ENCODE measurements around the gene ZNF653. TPM values are rescaled to one million over a fixed set of nuclear protein-coding genes. Genes with fewer than 3 reads are reported as not detected.

The ZNF653 gene
- total and polyA plus RNA-seq, 5 experiments from 2014 or later: 1.4 to 18.1 (median 2.9) TPM

DNA sequence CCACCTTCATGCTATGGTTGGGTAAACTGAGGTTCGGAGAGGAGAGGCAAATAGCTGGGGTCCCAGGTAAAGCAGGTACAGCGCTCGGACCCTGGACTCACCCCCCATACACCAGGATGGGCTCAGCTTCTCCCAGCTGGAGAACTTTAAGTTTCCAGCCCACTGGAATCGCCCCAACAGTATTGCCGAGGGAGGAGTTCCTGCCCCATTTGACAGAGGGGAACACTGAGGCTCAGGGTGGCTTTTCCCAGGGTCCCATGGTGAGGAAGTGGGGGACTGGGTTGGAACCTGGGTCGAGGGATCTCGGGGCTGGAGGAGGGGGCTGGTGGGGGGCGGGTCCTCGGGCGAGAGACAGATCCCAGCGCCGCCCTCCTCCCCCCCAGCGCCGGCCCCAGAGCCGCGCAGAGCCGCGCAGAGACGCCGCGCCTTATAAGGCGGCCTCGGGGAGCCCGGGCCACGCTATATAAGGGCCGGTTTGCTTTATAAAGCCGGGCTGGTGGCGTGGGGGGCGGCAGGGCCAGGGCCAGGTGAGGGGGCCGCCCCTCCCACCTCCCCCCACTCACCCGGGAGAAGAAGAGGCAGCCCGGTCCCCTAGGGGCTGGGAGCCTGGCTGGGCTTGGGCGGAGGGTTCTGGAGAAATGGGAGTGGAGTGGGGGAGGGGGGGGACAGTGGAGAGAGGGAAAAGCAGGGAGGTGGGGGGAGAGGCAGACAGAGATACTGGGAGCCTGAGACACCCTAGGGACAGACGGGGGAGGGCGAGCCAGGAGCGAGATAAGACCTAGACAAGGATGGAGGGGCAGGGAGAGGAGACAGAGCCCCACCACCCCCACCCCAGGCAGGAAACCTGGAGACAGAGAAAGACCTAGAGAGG, 34.1 kb upstream of the ZNF653 start:
- Mint-ChIP-seq H3K27ac (no peak overlapping the region), H3K9me3 (no peaks in the 10 kb centered on the region), H3K4me1 (peaks cover 4 to 22% (median 11%) of the 10 kb centered on the region in 4 donors), H3K36me3 (no peaks in the 10 kb centered on the region), H3K27me3 (peaks cover 4 to 45% (median 19%) of the 10 kb centered on the region in 5 donors), H3K4me3 (no peak overlapping the region)
- no peak for ATAC-seq
- POLR2A ChIA-PET: no interaction called here
- DNase-seq: no peak

DNA sequence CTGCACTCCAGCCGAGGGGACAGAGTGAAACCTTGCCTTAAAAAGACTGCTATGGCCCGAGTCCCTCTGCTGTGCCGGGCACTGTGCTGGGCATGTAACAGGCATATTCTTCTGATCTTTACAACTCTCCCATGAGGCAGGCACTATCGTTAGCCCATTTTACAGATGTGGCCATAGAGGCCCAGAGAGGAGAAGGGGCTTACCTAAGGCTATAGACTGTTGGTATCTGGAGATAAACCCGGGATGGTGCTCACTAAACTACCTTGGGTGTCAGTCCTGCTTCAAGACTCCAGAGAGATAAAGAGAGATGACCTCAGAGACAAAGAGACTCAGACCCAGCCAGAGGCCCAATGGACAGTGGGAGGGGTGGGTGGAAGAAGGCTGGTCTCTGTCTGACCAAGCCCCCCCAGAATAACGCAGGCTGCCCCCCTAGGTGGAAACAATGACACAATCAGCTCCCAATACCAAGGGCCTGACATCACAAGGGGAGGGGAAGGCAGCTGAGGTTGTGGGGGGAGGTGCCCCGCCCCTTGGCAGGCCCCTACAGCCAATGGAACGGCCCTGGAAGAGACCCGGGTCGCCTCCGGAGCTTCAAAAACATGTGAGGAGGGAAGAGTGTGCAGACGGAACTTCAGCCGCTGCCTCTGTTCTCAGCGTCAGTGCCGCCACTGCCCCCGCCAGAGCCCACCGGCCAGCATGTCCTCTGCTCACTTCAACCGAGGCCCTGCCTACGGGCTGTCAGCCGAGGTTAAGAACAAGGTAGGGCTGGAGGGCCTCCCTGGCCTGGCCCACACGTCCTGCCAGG, 32.8 kb upstream of the ZNF653 start, which contains the start of gene CNN1:
Gene CNN1 (plus strand): TSS at position 620 of the 805 bp plus-strand sequence. CDS start 77 bp downstream, at position 697.
- Mint-ChIP-seq H3K9me3 (no peaks in the 10 kb centered on the region), H3K27ac (peak within 1 kb of the TSS in 1 of 10 donors; percentile 56), H3K36me3 (no peaks in the 10 kb centered on the region), H3K4me1 (peaks cover 4 to 26% (median 13%) of the 10 kb centered on the region in 4 donors), H3K4me3 (peak within 1 kb of the TSS in 1 of 10 donors; percentile 10), H3K27me3 (peaks cover 4 to 39% (median 15%) of the 10 kb centered on the region in 5 donors)
- DNase-seq (no peak), ATAC-seq (no peak)
- POLR2A ChIA-PET: no interaction called here

DNA sequence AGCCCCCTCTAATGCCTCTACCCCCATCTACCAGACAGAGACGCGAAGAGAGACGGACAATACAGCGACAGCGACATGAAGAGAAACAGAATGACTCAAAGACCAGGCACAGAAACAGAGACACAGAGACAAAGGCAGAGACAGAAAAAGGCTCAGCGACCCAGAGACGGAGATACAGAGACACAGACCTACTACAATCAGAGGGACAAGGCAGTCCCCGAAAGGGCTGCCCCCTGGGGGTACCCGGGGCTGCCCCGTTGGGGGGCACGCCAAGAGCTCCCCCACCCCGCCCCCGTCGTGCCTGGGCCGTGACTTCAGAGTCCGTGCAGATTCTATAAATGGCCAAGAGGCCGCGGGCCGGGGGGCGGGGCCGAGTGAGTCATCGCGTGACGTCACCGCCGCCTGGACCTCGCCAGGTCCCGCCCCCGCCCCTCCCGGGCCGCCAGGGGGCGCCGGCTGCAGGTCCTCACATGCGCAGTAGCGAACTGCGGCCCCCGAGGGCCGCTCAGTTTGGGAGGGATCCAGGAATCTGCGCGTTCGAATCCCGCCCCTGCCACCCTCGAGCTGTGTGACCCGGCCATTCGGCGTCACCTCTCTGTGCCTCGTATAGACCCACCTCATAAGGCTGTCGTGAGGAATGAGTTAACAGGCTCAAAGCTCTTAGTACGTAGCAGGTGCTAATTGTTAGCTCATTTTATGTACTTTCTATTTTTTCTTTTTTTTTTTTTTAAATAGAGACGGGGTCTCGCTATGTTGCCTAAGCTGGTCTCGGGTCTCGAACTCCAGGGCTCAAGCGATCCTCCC, 30.4 kb upstream of the ZNF653 start:
- Mint-ChIP-seq H3K9me3 (no peaks in the 10 kb centered on the region), H3K4me1 (peaks cover 4 to 26% (median 15%) of the 10 kb centered on the region in 4 donors), H3K27me3 (peaks cover 0 to 26% (median 15%) of the 10 kb centered on the region in 5 donors), H3K4me3 (peak overlapping the region; percentile 47 to 85 (median 69)), H3K36me3 (no peaks in the 10 kb centered on the region), H3K27ac (peak overlapping the region in 8 of 10 donors; percentile 49 to 94 (median 74))
- peak; percentile 89 for ATAC-seq
- POLR2A ChIA-PET: interaction anchor here (0.9 to 1.2 kb wide), 6 partner anchors 11 to 161 kb away, joined by 3 to 6 read pairs (median 3); partner anchors contain the start of gene ELOF1
- DNase-seq: peak; percentile 65 to 85 (median 76)

DNA sequence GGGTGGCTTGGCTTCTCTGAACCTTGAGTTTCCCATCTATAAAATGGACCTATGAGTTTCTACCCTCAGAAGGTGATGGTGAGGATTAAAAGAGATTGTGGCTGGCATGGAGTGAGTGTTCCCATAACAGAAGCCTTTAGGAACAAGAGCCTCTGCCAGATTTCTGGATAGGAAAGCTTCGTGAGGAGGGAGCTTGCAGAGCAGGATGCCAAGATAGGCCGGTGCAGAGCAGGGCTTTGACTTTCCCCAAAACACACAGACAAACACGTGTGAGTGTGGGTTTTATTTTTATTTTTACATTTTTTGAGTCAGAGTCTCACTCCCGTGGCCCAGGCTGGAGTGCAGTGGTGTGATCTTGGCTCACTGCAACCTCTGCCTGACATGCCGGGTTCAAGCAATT, 29.3 kb upstream of the ZNF653 start:
- POLR2A ChIA-PET: interaction anchor here (0.6 kb wide), 1 partner anchor 450 kb away, joined by 3 read pairs; no protein-coding TSS in a partner anchor
- Mint-ChIP-seq H3K4me3 (peak overlapping the region in 4 of 10 donors; percentile 0 to 58 (median 30)), H3K4me1 (peaks cover 5 to 26% (median 17%) of the 10 kb centered on the region in 4 donors), H3K36me3 (no peaks in the 10 kb centered on the region), H3K27ac (peak overlapping the region in 7 of 10 donors; percentile 15 to 94 (median 55)), H3K27me3 (peaks cover 0 to 18% (median 9%) of the 10 kb centered on the region in 5 donors), H3K9me3 (no peaks in the 10 kb centered on the region)
- no peak for ATAC-seq
- no peak for DNase-seq

DNA sequence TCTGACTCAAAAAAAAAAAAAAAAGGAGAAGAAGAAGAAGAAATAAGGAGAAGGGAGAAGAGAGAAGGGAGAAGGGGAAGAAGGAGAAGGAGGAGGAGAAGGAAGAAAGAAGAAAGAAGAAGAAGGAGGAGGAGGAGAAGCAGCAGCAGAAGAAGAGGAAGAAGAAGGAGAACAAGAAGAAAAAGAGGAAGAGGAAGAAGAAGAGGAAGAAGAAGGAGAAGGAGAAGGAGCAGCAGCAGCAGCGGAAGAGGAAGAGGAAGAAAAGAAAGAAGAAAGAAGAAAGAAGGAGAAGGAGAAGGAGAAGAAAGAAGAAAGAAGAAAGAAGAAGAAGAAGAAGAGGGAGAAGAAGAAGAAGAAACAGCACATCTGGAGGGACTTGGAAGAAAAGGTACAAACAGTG, 28.9 kb upstream of the ZNF653 start:
- ATAC-seq (no peak), DNase-seq (no peak)
- Mint-ChIP-seq H3K4me1 (peaks cover 5 to 26% (median 17%) of the 10 kb centered on the region in 4 donors), H3K36me3 (no peaks in the 10 kb centered on the region), H3K27ac (peak overlapping the region in 7 of 10 donors; percentile 1 to 94 (median 55)), H3K27me3 (peaks cover 0 to 14% (median 9%) of the 10 kb centered on the region in 5 donors), H3K4me3 (peak overlapping the region in 4 of 10 donors; percentile 0 to 58 (median 30)), H3K9me3 (no peaks in the 10 kb centered on the region)
- POLR2A ChIA-PET: interaction anchor here (0.6 to 1.2 kb wide), 2 partner anchors 29 to 450 kb away, joined by 3 read pairs; partner anchors contain the start of gene ZNF653

DNA sequence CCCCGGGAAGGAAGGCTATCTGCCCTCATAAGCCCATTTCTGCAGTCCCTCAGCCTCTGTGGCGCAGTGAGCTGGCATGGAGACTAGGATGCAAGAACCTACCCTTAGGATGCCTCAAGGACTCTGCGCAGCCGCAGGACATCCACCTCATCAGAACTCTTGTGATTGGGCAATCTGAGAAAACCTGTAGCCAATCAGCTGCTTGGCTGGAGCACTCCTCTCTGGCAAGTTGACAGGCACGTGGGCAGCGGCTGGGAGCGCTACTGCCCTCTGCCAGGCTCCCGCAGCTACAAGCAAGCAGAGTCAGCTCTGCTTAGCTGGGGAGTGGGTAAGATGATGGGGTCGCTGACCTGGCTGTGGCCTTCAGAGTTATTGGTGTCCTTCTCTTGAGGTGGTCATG, 24.8 kb upstream of the ZNF653 start:
- DNase-seq (peak in 4 of 10 donors; percentile 7 to 23 (median 13)), ATAC-seq (no peak)
- peak overlapping the region in 2 of 10 donors; percentile 20 to 22 for H3K4me3 Mint-ChIP-seq
- POLR2A ChIA-PET: no interaction called here
- H3K36me3 Mint-ChIP-seq: peaks cover 0 to 4% (median 0%) of the 10 kb centered on the region in 3 donors
- H3K27ac Mint-ChIP-seq: peak overlapping the region in 1 of 10 donors; percentile 38
- no peaks in the 10 kb centered on the region for H3K27me3 Mint-ChIP-seq
- peaks cover 16 to 35% (median 26%) of the 10 kb centered on the region in 4 donors for H3K4me1 Mint-ChIP-seq
- H3K9me3 Mint-ChIP-seq: no peaks in the 10 kb centered on the region

DNA sequence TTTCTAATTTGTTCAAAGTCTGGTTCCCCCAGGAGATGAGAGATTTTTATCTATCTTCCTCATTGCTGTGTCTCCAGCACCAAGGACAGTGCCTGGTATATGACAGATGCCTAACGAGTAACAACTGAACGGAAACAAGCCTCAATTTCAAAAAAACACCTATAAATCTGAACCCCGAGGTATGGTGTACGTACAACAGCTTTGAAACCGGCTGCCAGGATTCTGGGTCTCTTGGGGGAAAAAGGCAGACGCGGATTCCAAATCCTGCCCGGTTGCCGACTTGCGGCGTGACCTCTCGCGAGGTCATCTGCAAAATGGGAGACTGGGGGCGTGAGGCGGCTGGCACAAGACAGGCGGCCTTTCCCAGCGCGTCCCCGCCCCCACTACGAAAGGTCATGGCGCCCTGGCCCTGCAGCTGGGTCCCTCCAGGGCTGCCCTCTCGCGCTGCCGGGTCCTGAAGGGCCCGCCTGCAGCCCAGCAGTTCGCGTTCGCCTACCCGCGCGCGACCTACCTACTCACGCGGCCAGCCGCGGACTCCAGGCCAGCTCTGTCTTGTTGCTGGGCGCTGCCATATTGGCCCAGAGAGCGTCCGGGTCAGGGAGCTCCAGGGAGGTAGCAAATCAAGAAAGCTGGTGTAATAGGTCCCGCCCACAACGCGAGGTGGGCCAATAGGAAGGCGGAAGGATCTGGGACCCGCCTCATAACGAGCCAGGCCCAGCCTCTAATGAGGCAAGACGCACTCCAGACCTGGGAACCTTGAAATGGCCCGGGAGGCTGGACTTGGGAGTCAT, 23.1 kb upstream of the ZNF653 start, which contains the start of gene ECSIT:
Gene ECSIT (minus strand): TSS at position 584 of the 791 bp plus-strand sequence. CDS start 9,964 bp downstream, outside the sequence.
- DNase-seq: peak; percentile 77 to 95 (median 90)
- Mint-ChIP-seq H3K4me1 (peaks cover 10 to 29% (median 21%) of the 10 kb centered on the region in 4 donors), H3K27me3 (no peaks in the 10 kb centered on the region), H3K9me3 (no peaks in the 10 kb centered on the region), H3K36me3 (peaks cover 0 to 11% (median 0%) of the 10 kb centered on the region in 3 donors), H3K27ac (peak within 1 kb of the TSS; percentile 87 to 98 (median 95)), H3K4me3 (peak within 1 kb of the TSS; percentile 94 to 99 (median 98))
- POLR2A ChIA-PET: interaction anchor here (0.6 to 1.9 kb wide), 9 partner anchors 12 to 1122 kb away, joined by 3 to 15 read pairs (median 4); partner anchors contain the start of genes ELOF1, SWSAP1 and ZNF653
- peak; percentile 99 for ATAC-seq

DNA sequence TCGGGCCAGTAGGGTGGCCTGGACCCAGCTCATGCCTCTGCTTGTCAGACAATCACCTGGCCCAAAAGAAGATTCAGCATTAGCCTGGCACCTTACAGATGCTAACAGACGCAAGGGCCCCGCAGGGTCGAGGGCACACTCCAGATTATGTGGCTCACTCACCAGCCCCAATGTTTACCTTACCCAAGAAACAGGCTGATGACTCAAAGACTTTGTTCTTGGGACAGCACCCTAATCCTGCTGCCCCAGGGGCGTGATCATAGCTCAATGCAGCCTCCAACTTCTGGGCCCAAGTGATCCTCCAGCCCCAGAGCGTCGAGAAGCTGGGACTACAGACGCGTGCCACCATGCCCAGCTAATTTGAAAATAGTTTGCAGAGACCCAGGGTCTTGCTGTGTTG, 13.5 kb upstream of the ZNF653 start:
- peaks cover 0 to 8% (median 1%) of the 10 kb centered on the region in 4 donors for H3K4me1 Mint-ChIP-seq
- no peak overlapping the region for H3K27ac Mint-ChIP-seq
- POLR2A ChIA-PET: interaction anchor here (0.7 kb wide), 1 partner anchor 14 kb away, joined by 5 read pairs; the partner anchor contains the start of gene ZNF653
- no peak for DNase-seq
- no peak overlapping the region for H3K4me3 Mint-ChIP-seq
- no peak for ATAC-seq
- no peaks in the 10 kb centered on the region for H3K9me3 Mint-ChIP-seq
- H3K27me3 Mint-ChIP-seq: no peaks in the 10 kb centered on the region
- H3K36me3 Mint-ChIP-seq: peaks cover 0 to 71% (median 8%) of the 10 kb centered on the region in 3 donors

DNA sequence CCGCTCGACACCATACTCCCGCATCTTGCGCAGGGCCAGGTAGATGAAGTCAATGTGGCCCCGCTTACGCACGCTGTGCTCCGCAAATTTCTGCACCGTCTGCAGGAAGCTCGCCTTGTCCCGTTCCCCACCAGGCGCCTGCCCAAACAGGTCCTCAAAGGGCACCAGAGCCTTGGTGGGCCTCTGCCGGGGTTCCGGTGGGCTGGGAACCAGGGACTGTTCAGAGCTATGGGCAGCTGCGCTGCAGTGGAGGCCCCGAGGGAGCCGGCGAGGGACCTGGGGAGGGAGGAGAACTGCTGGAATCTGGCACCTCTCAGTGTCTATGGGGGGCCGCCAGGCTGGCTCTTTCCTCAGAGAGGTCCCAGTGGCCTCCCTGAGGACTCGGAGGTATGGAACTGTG, 8.3 kb upstream of the ZNF653 start:
- DNase-seq (no peak), ATAC-seq (no peak)
- Mint-ChIP-seq H3K27me3 (no peaks in the 10 kb centered on the region), H3K4me3 (no peak overlapping the region), H3K9me3 (no peaks in the 10 kb centered on the region), H3K27ac (no peak overlapping the region), H3K36me3 (peaks cover 0 to 71% (median 11%) of the 10 kb centered on the region in 3 donors), H3K4me1 (no peaks in the 10 kb centered on the region)
- POLR2A ChIA-PET: no interaction called here

DNA sequence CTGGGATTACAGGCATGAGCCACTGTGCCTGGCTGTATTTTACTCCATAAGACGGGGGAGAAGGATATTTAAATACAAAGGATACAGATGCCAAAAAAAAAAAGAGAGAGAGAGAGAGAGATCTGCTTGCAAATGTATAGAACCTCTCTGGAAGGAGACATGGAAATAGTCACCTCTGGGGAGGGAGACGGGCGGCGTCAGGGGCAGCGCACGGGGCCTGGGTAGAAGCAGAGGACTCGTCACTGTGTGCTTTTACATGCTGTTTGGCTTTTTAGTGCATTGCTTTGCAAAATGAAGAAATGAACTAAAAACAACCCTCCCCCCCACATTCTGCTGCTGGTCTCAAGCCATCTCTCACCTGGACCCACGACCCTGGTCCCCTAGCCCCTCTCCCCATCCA, 4.8 kb upstream of the ZNF653 start:
- peaks cover 0 to 45% (median 5%) of the 10 kb centered on the region in 3 donors for H3K36me3 Mint-ChIP-seq
- POLR2A ChIA-PET: interaction anchor here (0.6 kb wide), 2 partner anchors 10 to 1112 kb away, joined by 3 to 6 read pairs; no protein-coding TSS in a partner anchor
- H3K4me3 Mint-ChIP-seq: no peak overlapping the region
- H3K4me1 Mint-ChIP-seq: peaks cover 0 to 5% (median 5%) of the 10 kb centered on the region in 4 donors
- H3K9me3 Mint-ChIP-seq: no peaks in the 10 kb centered on the region
- no peak for ATAC-seq
- peaks cover 0 to 2% (median 0%) of the 10 kb centered on the region in 5 donors for H3K27me3 Mint-ChIP-seq
- H3K27ac Mint-ChIP-seq: no peak overlapping the region
- DNase-seq: no peak
